Fibroblast of skin of left quadriceps (primary cell): ENCODE measurements around the gene EHD4.

Source experiments
- DNase-seq, 2 experiments: peaks; one replicate each; pipeline ENCODE4 v3.0.0-alpha.2; 2013; ENCODE audit warnings: low read depth in 2 of 2

Gene EHD4

DNA sequence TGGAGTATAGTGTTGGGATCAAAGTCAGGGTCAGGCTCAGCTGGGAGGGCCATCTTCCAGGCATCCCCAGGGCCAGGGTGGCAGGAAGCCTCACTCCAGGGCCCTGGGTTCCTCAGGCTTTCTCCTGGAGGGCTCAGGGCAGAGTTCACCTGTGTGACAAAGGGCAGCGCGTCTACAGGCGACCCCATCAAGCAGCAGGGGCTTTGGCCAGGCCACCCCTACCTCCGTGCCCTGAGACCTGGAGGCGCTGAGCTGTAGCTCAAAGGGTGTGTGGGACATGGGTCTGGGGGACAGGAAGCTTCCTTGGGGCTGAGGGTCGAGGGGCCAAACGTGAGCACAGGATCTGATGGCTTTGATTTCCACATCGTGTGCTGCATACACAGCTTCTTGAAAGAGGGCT lies 91.3 kb downstream of the EHD4 start:
- DNase-seq, result no peak

DNA sequence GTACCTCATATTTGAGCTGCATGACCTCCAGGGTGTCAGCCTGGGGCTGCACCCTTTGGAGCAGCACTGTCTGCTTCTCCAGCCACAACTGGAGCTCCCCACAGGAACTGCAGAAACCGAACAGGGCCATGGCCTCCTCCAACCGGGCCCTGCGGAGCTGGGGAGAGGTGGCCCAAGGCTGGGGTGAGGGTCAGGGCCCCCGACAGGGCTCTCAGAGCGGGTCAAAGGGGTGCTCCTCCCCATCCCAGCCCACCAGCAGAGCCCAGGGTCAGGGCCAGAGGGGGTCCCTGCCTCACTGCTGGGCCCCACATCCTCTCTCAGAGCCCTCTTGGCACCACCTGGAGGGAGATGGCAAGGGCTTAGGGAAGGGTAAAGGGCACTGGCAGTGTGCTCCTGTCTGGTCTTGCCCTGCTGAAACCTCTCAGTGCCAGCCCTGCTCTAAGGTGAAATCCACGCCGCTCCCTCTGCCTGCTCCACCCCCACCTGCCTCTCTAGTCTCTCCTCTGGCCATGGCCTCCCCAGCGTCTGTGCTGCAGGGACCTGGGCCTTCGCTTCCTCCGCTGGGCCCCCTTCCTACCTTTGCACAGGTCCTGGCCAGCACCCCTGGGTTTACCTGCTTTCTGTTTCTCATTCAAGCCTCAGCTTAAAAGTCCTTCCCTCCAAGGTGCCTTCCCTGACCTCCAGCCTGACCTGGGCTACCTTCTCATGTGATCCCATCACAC lies 92.0 kb downstream of the EHD4 start:
- no peak for DNase-seq

DNA sequence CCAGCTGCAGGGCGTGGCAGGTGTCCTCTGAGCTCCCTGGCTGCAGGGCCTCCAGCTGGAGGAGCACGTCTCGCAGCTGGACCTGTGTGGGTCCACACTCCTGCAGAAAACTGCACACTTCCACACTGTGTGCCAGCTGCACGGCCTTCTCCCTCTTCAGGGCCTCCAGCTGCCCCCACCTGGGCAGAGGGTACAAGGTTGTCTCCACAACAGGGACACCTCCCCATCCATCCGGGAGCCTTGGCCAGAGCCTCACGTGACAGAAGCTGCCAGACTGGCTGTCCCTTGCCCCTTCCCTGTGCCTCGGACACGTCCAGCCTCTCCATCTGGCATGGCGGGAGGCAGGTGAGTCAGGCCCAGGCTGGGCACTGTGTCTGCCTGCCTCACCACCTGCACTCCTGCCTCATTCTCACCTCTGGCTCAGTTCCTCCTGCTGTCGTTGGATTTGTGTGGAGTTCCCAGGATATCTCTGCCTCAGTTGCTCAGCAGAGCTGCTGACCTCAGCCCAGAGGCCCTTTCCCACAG lies 93.0 kb downstream of the EHD4 start:
- no peak for DNase-seq

DNA sequence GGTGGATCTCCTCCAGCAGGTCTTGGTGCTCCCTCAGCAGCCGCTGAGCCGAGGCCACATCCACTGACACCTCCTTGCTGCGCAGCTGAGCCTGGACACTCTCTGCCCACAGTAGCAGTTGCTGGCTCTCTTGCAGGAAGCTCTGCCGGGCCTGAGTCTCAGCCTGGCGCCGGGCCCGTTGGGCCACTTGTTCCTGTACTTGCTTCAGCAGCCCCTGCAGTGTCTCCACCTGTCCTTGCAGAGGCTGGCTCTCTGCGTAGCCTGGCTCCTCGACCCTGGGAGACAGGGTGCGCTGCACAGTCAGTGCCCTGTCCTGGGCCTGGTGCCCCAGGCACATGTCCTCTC lies 94.0 kb downstream of the EHD4 start:
- no peak for DNase-seq

DNA sequence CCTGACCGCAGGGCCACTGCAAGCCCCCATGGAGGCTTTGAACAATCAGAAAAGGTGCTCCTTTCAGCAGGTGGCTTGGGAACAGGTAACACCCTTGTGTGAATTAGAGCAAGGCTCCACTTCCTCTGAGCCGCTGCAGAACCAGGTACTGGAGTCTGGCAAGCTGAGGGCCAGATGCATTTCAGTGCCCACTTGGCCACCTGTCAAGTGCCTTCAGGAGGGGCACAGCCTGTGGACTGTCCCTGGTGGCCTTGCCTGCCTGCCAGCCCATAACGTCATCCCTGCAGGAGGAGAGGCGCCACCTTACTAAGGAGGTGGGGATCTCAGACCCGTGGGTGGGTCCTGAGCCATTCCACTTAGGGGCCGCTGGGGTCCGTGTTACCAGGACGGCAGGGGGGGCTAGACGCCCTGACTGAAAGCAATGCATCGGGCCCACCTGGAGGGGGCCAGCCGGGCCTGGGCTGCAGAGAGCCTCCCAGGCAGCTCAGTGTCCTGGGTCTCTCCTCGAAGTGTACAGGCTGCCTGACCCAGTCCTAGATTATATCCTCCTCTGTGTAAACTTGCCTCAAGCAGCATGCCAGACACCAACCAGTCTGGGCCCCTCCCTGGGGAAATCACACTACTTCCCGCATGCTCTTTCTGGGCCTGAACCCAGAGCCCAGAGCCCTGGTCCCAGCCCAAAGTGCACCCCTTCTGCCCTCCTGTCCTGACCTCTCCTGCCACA lies 94.6 kb downstream of the EHD4 start:
- no peak for DNase-seq

DNA sequence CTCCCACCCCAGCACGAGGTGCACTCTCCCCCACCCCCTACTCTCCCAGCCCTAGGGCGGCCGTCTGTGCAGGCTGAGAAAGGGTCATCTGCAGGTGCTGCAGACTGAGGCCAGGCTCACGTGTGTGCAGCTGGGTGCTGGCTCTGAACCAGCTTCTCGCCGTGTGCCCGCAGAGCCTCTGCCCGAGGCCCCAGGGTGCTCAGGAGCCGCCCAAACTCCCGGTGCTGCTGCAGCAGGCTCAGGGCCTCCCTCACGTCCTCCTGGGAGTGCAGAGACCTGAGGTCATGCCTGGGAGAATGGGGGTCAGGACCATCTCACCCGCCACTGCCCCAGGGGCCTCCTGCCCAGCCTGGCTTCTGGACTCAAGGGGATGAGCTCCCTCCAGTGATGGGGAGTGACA lies 95.7 kb downstream of the EHD4 start:
- DNase-seq, result no peak

DNA sequence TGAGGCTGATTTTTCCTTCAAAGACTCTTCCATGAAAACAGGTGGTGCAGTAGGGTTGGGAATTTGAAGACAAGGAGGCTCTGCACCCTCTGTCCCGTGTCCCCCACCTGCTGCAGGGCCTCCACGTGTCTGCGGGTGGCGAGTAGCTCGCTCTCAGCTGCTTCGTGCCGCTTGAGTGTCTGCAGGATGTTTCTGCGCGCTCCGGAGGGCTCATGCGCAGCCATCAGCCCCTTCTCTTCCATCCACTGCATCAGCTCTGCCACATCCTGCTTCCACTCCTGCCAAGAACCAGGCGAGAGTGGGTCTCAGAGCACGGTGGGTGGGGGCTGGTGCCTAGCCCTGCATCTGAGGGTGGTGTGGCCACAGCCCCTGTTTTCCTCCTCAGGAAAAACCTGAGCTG lies 96.3 kb downstream of the EHD4 start:
- no peak for DNase-seq

DNA sequence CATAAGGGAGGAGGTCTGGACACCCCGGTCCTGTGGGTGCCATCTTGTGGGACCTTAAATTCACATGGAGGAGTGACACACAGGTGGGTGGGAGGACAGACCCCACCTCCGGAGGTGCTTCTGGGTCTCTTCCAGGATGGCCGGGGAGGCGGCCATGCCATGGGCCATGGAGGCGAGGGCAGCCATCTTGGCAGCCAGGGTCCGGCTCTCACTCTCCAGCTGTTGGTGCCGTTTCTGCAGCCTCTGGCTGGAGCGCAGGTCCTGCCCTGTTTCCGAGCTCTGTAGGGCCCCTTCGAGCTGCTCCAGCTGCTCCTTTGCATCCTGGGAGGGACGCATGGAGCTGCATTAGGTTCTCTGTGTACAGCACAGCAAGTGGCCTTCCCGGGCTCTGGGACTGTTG lies 97.6 kb downstream of the EHD4 start:
- no peak for DNase-seq

DNA sequence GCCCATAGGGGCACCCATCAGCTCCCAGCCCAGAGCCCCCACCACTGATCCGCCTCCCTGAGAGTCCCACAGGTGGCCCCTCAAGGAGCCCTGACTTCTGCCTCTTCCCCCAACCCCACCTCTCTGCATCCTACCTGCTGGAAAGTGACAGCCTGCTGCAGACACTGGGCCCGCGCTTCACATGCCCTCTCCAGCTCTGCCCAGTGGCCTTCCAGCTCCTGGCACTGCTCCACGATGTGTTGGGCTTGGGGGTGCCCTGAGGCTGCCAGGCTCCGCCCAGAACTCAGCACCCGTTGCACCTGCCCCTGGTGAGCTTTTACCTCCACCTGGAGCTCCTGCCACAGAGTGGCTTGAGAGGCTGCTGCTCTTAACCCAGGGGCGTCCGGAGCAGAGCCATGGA lies 98.6 kb downstream of the EHD4 start:
- DNase-seq, result no peak

DNA sequence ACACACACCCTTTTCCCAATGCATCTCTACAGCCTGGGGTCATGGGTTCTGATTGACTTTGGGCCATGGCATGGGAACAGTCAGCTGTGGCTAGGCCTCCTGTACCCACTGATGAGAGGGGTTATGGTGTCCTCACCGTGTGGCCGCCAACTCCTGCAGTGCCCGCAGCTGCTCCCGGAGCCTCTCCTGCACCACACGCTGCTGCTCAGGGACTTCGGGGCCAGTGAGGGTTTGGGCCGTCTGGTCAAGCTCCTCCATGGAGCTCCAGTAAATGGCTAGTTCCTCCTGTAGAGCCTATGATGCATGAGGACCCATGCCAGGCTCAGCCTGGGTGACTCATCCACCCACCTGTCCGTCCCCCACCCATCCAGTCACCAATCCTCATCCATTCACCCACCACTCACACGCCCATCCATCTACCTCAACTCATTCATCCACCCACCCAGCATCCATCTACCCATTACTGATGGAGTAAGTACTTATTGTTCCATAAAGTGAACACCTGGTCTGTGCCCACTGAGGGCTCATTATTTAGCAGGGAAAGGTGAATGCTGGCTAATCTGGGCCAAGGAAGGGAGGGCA lies 100.1 kb downstream of the EHD4 start:
- DNase-seq, result no peak

DNA sequence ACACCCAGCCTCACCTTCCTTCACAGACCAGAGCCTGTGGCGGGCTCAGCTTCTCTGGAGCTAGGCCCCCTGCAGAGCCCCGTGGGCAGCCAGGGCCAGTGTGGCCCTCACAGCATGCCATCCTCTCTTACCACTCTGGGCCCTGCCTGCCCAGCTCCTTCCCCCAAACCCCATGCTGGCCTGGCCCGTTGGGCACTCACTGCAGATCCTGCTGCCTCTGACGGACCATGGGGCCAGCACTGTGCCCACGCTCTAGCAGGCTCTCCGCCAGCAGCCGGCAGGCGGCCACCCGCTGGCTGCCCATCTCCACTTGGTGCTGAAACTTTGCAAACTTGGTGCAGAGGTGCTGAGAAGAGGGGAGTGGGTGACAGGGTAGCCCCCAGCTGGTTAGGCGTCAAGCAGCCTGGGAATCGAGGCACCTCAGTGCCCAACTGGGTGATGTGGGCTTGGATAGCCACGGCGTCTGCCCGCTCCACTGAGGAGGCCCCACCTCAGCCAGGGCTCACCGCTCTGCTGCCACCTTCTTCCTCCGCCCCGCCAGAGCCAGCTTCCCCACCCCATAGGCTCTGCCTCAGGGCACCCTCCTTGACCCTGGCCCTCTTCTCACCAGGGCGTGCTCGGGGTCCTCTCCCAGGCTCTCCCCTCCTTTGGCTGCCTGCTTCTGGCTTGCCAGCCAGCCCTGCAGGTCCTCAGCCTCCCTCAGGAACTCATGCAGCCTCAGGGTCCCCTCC lies 101.0 kb downstream of the EHD4 start:
- no peak for DNase-seq

DNA sequence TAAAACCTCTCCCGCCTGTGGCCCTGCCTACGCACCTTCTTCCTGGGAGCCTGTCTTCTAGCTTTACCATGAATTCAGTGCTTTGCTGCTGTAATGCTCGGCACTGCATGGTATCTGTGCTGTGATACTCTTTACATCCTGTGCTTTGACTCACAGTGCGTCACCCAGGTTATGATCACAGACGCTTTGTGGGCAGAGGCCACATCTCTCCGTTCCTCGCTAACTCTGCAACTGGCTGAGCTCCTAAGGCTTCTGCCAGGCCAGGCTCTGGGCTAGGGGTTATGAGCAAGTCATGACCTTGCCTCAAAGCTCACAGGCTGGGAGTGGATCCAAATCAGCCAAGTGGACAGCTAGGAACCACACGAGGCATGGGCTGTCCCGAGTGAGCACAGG lies 101.7 kb downstream of the EHD4 start:
- peak; percentile 3 to 11 for DNase-seq

DNA sequence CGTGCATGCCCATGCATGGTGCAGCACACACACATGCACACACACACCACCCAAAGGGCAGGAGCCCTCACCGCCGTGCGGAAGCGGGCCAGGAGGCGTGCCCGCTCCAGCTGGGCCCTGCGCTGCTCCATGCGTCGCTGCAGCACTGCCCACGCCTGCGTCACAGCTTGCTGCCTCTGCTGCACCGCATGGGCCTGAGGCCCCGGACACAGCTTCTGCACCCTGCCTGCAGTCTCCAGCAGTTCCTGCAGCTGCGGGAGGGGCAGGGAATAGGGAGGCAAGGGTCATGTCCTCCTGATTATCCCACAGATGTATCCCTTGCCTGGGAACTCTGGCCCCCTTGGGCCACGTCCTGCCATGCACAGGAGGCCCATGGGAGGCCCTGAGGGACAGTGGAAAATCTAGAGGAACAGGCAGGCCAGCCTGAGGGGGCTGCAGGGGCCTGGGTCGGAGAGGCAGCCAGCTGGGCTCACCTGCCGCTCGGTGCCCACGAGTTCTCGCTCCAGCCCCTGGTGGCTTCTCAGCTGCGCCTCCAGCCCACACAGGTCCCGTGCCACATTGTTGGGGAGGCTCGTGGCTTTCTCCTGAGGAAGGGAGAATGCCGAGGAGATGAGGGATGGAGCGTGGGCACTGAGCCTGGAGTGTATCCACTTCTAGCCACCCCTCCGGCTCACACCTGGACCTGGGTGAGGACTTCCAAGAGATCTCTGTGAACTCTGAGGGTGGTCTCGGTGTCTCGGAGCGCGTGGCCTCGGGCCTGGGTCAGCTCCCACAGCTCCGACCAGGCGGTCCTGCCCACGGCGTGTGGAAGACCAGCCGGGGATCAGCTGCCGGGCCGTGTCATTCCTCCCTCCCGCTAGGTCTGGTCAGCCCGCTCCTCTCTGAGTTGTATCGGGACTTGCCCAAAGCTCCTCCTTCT lies 102.3 kb downstream of the EHD4 start:
- no peak for DNase-seq

DNA sequence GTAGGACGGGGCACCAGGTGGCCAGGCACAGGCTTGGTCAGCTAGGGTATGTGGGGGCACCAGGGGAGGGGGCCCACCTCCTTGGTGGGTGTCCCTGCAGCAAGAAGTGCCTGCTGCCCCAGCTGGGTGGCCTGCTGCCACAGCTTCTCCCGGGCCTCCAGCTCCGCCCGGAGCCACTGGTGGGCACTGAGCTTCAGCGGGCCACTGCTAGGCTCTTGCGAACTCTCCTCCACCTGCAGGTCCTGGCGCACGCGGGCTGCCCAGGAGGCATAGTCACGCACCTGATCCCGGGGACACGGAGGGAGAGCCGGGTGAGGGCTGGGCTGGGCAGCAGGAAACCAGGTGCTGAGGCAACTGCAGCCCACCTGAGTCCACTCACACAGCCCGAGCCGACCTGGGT lies 104.0 kb downstream of the EHD4 start:
- no peak for DNase-seq

DNA sequence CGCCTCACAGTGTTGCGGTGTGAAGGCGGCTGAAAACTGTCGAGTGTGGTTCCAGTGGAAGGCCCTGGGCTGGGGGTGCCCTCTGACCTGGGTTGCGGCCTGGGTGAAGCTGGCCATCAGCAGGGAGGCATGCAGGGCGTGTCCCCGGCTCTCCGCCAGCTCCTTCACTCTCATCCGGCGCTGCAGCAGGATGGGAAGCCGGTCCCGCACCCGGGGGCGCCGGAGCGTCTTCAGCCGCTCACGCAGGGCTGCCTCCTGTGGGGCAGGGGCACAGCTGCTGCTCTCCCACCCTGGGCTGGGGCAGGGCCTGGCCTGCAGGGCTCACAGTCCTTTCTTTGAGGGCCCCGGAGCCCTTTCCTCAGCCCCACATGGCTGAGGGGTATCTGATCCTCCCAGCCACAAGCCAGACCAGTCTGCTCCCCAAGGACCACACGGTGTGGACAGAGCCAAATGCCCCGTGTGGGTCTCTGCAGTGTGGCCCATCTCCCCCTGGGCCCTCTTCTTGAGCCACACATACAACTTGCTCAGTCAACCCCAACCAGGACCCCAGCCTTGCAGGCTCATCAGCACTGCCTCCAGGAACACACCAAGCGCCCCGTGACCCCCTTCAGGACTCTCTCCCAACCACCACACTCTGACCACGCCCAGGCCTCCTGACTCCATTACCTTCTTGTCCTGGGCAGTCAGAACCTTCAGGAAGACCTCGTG lies 105.3 kb downstream of the EHD4 start:
- no peak for DNase-seq

DNA sequence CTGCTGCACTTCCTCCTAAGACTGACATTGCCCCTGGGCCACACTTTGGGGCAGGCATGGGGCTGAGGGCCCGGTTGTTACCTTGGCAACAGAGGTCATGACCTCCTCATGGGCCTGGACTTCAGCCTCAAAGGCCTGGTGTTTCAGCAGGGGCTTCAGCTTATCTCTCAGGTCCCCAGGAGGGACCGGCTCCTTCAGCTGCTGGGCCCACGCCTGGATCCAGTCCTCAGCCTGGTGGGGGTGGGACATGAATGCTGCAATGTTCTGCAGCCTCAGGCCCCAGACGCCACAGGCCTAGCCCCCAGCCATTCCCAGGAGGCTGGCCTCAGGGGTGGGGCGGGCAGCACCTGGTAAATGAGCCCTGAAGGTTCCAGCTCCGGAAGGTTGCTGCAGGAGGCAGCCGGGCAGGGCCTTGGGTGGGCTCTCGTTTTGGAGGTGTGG lies 106.1 kb downstream of the EHD4 start:
- DNase-seq, result no peak

DNA sequence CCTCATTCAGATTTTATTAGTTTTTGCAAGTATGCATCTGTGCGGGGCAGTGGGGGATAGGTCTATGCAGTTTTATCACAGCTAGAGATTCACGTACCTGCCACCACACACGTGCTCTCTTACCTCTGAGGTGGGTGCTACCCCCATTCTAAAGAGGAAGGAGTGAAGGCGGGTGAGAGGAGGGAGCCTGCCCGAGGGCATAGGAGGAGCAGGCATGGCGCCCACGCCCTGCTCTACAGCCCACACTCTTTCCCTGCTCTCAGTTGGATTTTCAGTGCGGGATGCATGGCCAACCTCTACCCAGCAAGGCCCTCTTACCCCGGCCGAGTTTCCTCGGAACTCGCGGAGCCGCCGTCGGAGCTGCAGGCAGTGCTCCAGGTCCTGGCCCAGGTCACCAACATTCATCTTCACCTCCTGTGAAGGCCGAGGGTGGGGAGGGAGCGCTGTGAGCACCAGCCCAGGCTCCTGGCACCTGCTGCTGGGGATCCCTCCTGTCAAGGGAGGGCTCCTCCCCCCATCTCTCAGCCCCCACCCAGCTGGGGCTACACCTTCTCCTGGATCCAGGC lies 106.8 kb downstream of the EHD4 start:
- no peak for DNase-seq

DNA sequence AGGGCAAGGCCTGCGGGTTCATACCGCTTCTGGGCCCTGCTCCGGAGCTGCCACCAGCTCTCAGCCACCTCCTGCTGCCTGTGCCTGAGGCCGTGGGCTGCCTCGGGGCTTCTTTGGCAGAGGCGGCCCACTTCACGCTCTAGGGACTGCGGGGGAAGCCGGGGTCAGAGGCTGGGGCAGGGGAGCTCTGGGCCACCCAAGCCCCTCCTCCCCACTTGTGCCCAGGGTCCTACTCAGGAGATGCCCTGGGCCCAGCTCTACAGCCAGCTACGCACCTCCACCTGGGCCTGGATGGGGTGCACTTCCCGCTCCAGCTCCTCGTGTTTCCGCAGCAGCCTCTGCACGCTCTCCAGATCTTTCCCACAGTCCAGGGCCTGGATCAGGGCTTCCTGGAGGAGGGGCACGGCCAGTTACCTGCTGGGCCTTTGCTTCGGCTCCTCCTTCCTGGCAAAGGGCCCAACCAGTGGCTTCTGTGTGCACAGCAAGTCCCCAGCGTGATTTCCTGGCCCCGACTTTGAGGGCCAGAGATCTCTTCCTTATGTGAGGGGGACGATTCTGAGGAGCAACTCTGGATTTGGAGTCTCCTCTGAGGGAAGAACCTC lies 109.7 kb downstream of the EHD4 start:
- no peak for DNase-seq

DNA sequence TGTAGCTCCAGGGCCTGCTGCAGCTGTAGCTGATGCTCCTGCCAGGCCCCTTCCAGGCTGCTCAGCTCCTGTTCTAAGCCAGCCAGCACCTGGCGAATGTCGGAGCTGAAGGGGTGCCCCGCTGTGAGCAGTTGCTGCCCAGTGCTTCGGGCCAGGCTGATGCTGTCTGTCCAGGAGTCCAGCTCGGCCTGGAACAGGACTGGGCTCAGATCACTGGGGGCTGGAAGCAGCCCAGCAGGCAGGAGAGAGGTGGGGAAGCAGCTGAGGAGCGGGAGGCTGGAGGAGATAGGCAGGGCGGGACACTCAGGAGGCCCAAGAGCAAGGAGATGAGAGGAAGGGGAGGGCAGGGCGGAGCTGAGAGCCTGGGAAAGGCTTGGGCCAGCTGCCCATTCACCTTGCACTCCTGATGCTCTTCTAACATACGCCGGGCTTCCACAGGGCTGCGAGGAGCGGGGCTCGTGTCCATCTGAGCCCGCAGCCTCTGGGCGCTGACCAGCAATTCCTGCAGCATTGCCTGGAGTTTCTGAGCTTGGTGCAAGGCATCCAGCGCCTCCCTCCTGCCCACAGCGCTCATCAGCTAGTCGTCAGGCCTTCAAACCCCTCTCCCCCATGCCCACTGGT lies 110.5 kb downstream of the EHD4 start:
- no peak for DNase-seq
